Measurements from ENCODE around the gene STX1B.
"Not testable (repeated sequence)": the region's sequence is repeated elsewhere in the genome, so short reads cannot be mapped to it uniquely, and the experiment has no call there.

The STX1B gene

GRCh38 chr16:30949650-30950515 lies 60.6 kb downstream of the STX1B start:
- peak; percentile 28 for DNase-seq

- DNase-seq = peak; percentile 44
Observed at GRCh38 chr16:30948667-30949649, 61.5 kb downstream of the STX1B start, which contains the start of gene ORAI3. ORAI3 (plus strand) TSS chr16:30949068; CDS start chr16:30949290, 222 bp downstream.

DNA sequence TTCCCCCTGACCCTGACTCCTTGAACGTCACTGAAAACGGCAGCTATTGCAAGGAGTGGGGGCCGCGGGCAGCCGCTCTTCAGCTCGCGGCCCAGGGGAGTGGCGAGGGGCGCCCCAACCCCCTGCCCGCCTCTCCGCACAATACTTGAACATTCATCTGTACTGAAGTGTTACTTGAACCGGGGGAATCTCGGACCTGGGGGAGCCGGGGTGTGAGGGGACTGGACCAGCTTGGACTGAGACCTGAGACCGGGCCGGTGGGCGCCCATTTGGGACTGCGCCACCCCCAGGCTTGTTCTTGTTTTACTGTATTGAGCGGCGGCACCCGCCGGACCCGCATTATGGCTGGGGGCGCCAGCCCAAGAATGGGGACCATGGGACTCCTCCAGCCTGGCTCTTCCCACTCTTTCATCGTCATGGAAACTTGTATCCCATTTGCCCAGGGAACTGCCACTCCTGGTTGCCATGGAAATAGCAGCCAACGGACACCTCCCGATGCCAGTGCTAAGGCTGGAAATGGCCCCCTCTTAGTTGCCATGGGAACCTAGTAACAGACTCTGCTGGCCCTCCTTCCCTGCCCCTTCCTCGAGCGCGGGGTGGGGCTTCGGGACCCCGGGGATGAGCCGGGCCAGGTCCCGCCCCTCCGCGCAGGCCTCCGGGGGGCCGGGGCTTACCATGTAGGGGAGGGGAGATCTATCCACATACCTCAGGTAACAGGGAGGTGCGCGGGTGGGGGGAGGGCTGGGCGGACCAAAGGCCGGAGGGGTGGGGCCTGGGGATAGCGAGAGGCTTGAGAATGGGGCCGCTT lies 62.4 kb downstream of the STX1B start:
- DNase-seq = no peak

DNA sequence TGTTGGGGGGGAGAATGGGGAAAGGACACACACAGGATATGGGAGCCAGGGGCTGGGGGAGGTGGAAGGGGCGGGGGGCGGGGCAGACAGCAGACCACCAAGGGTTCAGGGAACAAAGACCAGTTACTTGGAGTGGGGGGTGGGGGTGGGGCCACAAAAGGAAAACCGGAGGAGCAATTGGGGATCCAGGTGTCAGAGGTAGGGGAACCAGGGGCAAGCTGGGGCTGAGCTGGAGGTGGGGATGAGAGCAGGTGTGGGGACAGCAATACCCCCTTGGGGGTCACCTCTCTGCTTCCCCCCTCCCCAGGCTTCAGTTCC lies 62.9 kb downstream of the STX1B start:
- DNase-seq = no peak

DNA sequence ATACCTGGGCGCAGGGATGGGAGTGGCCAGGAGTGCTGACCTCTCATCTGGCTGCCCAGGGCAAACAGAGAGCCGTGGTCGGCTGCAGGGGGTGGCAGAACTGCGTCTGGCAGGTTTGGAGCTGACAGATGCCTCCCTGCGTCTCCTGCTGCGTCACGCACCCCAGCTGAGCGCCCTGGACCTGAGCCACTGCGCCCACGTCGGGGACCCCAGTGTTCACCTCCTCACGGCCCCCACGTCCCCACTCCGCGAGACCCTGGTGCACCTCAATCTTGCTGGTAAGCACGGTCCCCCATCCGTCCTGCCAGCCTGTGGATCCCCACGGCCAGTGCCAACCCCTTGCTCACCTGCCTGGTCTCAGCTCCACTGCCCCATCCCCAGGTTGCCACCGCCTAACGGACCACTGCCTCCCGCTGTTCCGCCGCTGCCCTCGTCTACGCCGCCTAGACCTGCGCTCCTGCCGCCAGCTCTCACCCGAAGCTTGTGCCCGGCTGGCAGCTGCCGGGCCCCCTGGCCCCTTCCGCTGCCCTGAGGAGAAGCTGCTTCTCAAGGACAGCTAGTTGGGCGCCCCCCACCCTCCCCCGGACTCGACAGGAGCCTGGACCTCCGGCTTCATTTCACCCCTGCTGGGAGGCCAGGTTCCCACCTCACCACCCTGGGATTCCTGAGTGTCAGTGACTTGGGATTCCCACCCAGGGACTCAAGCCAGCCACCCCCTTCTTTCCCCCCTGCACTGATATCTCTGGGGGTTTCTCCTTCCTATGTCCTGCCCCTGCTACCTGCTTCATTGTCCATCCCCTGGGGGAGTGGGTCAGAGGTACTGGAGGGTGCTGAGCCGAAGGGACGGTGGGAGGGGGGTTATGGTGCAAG lies 63.5 kb downstream of the STX1B start:
- DNase-seq = no peak

GRCh38 chr16:30944352-30944751 lies 66.1 kb downstream of the STX1B start:
- no peak for DNase-seq

DNA sequence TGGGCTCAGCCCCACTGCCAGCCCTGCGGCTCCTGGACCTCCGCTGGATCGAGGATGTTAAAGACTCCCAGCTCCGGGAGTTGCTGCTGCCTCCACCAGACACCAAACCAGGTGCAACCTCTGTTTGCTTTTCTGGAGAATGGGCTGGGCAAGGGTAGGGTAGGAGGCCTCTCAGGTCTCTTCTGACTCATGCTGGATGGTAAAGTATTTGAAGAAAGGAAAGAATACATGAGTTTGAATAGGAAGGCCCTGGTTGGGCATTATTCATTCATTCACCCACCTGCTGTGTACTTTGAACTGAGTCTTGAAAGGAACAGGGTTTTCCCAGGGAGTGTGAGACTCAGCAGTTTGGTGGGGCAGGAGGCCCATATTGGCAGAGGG lies 68.0 kb downstream of the STX1B start:
- no peak for DNase-seq

- DNase-seq = peak; percentile 71
Observed at GRCh38 chr16:30941600-30942425, 68.6 kb downstream of the STX1B start.

DNA sequence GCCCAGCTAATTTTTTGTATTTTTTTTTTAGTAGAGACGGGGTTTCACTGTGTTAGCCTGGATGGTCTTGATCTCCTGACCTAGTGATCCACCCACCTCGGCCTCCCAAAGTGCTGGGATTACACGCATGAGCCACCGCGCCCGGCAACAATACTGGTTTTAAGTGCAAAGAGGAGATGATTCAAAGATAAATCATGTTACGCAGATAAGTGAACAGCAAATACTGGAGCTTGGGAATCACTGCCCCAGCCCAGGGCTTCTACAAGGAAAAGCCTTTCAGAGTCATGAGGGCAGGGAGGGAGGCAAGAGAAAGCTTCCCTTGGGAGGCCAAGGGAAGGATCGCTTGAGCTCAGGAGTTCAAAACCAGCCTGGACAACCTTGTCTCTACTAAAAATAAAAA lies 70.9 kb downstream of the STX1B start:
- DNase-seq = not testable (repeated sequence)
